ENCODE results near the gene XYLB. TPM values are rescaled to one million over a fixed set of nuclear protein-coding genes. Genes with fewer than 3 reads are reported as not detected.

XYLB gene
- total and polyA plus RNA-seq, 11 donors: 0.23 to 2.9 (median 0.61) TPM

- intact Hi-C loops (cut with DNase I): no loop called here
- H3K4me3 ChIP-seq: no peak overlapping the region
- ATAC-seq: no peak
- no peaks in the 10 kb centered on the region for H3K36me3 ChIP-seq
- WGBS, 4 donors: 61 to 72% (median 67%) methylated on average over 3 of the region's 3 CpGs
- H3K9me3 ChIP-seq: no peaks in the 10 kb centered on the region
- DNase-seq: no peak
- H3K27me3 ChIP-seq: no peaks in the 10 kb centered on the region
- no peak overlapping the region for H3K27ac ChIP-seq
- TF ChIP-seq, protein P1, sequence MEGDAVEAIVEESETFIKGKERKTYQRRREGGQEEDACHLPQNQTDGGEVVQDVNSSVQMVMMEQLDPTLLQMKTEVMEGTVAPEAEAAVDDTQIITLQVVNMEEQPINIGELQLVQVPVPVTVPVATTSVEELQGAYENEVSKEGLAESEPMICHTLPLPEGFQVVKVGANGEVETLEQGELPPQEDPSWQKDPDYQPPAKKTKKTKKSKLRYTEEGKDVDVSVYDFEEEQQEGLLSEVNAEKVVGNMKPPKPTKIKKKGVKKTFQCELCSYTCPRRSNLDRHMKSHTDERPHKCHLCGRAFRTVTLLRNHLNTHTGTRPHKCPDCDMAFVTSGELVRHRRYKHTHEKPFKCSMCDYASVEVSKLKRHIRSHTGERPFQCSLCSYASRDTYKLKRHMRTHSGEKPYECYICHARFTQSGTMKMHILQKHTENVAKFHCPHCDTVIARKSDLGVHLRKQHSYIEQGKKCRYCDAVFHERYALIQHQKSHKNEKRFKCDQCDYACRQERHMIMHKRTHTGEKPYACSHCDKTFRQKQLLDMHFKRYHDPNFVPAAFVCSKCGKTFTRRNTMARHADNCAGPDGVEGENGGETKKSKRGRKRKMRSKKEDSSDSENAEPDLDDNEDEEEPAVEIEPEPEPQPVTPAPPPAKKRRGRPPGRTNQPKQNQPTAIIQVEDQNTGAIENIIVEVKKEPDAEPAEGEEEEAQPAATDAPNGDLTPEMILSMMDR (IDR thresholded peaks at IDR 0.05): no peak
- TF ChIP-seq POLR2A (IDR thresholded peaks at IDR 0.05): no peak
- no peaks in the 10 kb centered on the region for H3K4me1 ChIP-seq
Measured at GRCh38 chr3:38332201-38332600, 14.4 kb upstream of the XYLB start.

DNA sequence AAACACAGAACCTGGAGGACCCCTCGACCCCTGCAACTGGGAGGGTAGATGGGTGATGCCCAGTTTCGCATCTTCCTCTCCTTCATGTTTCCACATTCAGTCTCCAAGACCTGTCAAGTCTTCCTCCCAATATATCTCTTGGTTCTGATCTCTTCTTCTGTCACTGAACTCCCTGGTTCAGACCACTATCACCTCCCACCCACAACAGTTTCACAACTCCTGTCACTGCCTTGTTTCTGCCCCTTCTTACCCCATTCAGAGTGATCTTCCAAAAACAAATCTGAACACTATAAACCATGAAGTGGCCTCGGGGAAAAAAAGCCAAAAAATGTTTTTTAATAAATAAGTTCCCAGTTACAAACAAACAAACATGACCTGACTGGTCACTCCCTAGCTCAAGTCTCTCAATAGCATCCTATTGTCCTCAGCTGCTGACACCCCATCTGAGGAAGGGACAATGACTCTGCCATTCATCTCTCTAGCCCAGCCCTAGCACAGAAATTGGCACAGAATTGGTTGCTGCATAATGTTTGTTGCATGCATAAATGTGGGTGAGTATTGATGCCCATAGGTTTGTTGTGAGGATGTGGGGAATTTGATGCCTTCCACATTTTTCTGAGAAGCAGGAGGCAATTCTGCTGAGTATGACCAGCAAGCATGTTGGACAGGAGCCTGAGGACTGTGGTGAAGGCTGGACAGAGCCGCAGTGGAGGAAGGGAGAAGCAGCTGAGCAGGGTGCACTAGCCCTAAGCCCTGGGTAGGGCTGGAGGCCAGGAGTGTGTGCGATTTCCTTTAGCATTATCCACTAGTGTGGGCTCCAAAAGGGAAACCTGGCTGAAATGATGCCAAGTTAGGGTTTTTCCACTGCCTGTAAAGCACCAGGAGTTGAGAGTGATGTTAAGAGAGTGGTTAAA lies 12.2 kb upstream of the XYLB start:
- Histone ChIP-seq H3K36me3 (no peaks in the 10 kb centered on the region), H3K4me1 (no peaks in the 10 kb centered on the region), H3K27me3 (no peaks in the 10 kb centered on the region), H3K27ac (no peak overlapping the region), H3K9me3 (no peaks in the 10 kb centered on the region), H3K4me3 (no peak overlapping the region)
- TF ChIP-seq POLR2A (IDR thresholded peaks at IDR 0.05): no peak
- TF ChIP-seq, protein P1 (IDR thresholded peaks at IDR 0.05): no peak
- WGBS, 4 donors: 69 to 82% (median 79%) methylated on average over 5 of the region's 5 CpGs
- no peak for ATAC-seq
- intact Hi-C loops (cut with DNase I): no loop called here
- no peak for DNase-seq

- Histone ChIP-seq H3K4me3 (no peak overlapping the region), H3K36me3 (no peaks in the 10 kb centered on the region), H3K4me1 (no peaks in the 10 kb centered on the region), H3K27me3 (no peaks in the 10 kb centered on the region), H3K27ac (no peak overlapping the region), H3K9me3 (no peaks in the 10 kb centered on the region)
- DNase-seq: no peak
- WGBS, 4 donors: 63 to 88% (median 80%) methylated on average over 6 of the region's 6 CpGs
- TF ChIP-seq, protein P1 (IDR thresholded peaks at IDR 0.05): no peak
- TF ChIP-seq POLR2A (IDR thresholded peaks at IDR 0.05): no peak
- intact Hi-C loops (cut with DNase I): no loop called here
- ATAC-seq: no peak
Measured at GRCh38 chr3:38335263-38335662, 11.3 kb upstream of the XYLB start.

- TF ChIP-seq POLR2A (IDR thresholded peaks at IDR 0.05): no peak
- TF ChIP-seq, protein P1 (IDR thresholded peaks at IDR 0.05): no peak
- no peak overlapping the region for H3K27ac ChIP-seq
- no peaks in the 10 kb centered on the region for H3K9me3 ChIP-seq
- 88 to 94% (median 91%) methylated on average over 2 of the region's 2 CpGs for WGBS, 4 donors
- no peak overlapping the region for H3K4me3 ChIP-seq
- ATAC-seq: no peak
- H3K36me3 ChIP-seq: no peaks in the 10 kb centered on the region
- no peaks in the 10 kb centered on the region for H3K4me1 ChIP-seq
- DNase-seq: no peak
- intact Hi-C loops (cut with DNase I): no loop called here
- H3K27me3 ChIP-seq: no peaks in the 10 kb centered on the region
Measured at GRCh38 chr3:38337703-38338102, 8.9 kb upstream of the XYLB start.
